Neural cell (in vitro differentiated cells): ENCODE measurements around the gene TYMP. TPM values are rescaled to one million over a fixed set of nuclear protein-coding genes. Genes with fewer than 3 reads are reported as not detected.

ENCODE experiments used
- H2AFZ ChIP-seq: fragments of 200-600, 300-800 bp; sonication (generic), shearing (Covaris generic); 2 replicates; pipeline ENCODE4 v1.6.0; 2014; ENCODE audit warnings: low read depth, mild to moderate bottlenecking, antibody characterized with exemption, low read length, moderate library complexity
- H3F3A ChIP-seq: fragments of 200-600 bp; shearing (Covaris generic); 2 replicates; pipeline ENCODE4 v1.6.1; 2016; ENCODE audit warnings: mild to moderate bottlenecking, moderate library complexity, mixed read lengths, antibody characterized with exemption, low read length; ENCODE audit not compliant: insufficient read depth, poor library complexity, severe bottlenecking
- H3K27ac ChIP-seq: fragments of 200-600, 300-800 bp; sonication (generic), shearing (Covaris generic); 2 replicates; pipeline ENCODE4 v1.5.1; 2014; ENCODE audit warnings: mild to moderate bottlenecking, low read length, moderate library complexity
- H3K27me3 ChIP-seq: fragments of 300-800, 200-600 bp; sonication (generic), shearing (Covaris generic); 2 replicates; pipeline ENCODE4 v1.6.0; 2014; ENCODE audit warnings: mild to moderate bottlenecking, low read depth, low read length, moderate library complexity; ENCODE audit not compliant: insufficient read depth
- H3K36me3 ChIP-seq: fragments of 300-800, 200-600 bp; sonication (generic), shearing (Covaris generic); 2 replicates; pipeline ENCODE4 v1.5.1; 2014; ENCODE audit warnings: mild to moderate bottlenecking, antibody characterized with exemption, low read length, moderate library complexity; ENCODE audit not compliant: insufficient read depth
- H3K4me2 ChIP-seq: fragments of 300-800, 200-600 bp; sonication (generic), shearing (Covaris generic); 2 replicates; pipeline ENCODE4 v1.6.0; 2014; ENCODE audit warnings: mild to moderate bottlenecking, low read length
- H3K4me3 ChIP-seq: fragments of 300-800, 200-600 bp; sonication (generic), shearing (Covaris generic); 2 replicates; pipeline ENCODE4 v1.5.1; 2014; ENCODE audit warnings: mild to moderate bottlenecking, low read length, moderate library complexity
- H3K79me2 ChIP-seq: fragments of 200-600 bp; shearing (Covaris generic); replicated peaks from 2 replicates; pipeline ENCODE4 v1.6.0; 2014; ENCODE audit warnings: mild to moderate bottlenecking, low read length, moderate library complexity; ENCODE audit not compliant: insufficient read depth
- H3K9ac ChIP-seq: fragments of 300-800, 200-600 bp; sonication (generic), shearing (Covaris generic); 2 replicates; pipeline ENCODE4 v1.6.1; 2016; ENCODE audit warnings: mild to moderate bottlenecking, low read length, mixed read lengths
- H3K9me2 ChIP-seq: fragments of 200-600 bp; shearing (Covaris generic); 2 replicates; pipeline ENCODE4 v1.6.1; 2016; ENCODE audit warnings: mild to moderate bottlenecking, low read length, mixed read lengths; ENCODE audit not compliant: insufficient read depth
- H3K9me3 ChIP-seq: fragments of 200-600, 300-800 bp; sonication (generic), shearing (Covaris generic); 2 replicates; pipeline ENCODE4 v1.6.1; 2016; ENCODE audit warnings: mild to moderate bottlenecking, mixed run types, low read length, moderate library complexity, mixed read lengths
- H4K20me1 ChIP-seq: fragments of 200-600 bp; shearing (Covaris generic); 2 replicates; pipeline ENCODE4 v1.6.1; 2016; ENCODE audit warnings: mild to moderate bottlenecking, mixed run types; ENCODE audit not compliant: insufficient read depth
- EP300 ChIP-seq: fragments of 450-650 bp; conservative IDR thresholded peaks from 2 replicates; pipeline ENCODE4 v1.6.1; 2014; ENCODE audit warnings: antibody characterized with exemption, mild to moderate bottlenecking, moderate library complexity; ENCODE audit not compliant: poor library complexity, severe bottlenecking
- EZH2 ChIP-seq: fragments of 200-600, 300-800 bp; shearing (Covaris generic), sonication (generic); IDR thresholded peaks from 2 replicates; pipeline ENCODE4 v1.6.1; 2014; ENCODE audit warnings: antibody characterized with exemption, low read length, borderline replicate concordance, mild to moderate bottlenecking; ENCODE audit not compliant: insufficient read depth, poor library complexity, severe bottlenecking
- MXI1 ChIP-seq: fragments of 450-650 bp; conservative IDR thresholded peaks from 2 replicates; pipeline ENCODE4 v1.6.1; 2014; ENCODE audit warnings: antibody characterized with exemption, mild to moderate bottlenecking; ENCODE audit not compliant: poor library complexity, severe bottlenecking
- POLR2AphosphoS5 ChIP-seq: IDR thresholded peaks from 2 replicates; pipeline ENCODE4 v1.6.1; 2012
- RAD21 ChIP-seq: fragments of 450-650 bp; conservative IDR thresholded peaks from 2 replicates; pipeline ENCODE4 v1.6.1; 2014; ENCODE audit warnings: antibody characterized with exemption, mild to moderate bottlenecking, moderate library complexity
- SMC3 ChIP-seq: fragments of 450-650 bp; conservative IDR thresholded peaks from 2 replicates; pipeline ENCODE4 v1.6.1; 2014; ENCODE audit warnings: antibody characterized with exemption, mild to moderate bottlenecking, moderate library complexity; ENCODE audit not compliant: poor library complexity
- TAF1 ChIP-seq: IDR thresholded peaks from 2 replicates; pipeline ENCODE4 v1.6.1; 2012; ENCODE audit warnings: low read depth
- polyA plus RNA-seq: library from polyadenylated mRNA; depleted of rRNA; stranded (reverse); fragments of >200 nt; gene quantifications from 2 replicates; pipeline ENCODE4 v1.2.3, GENCODE V29; 2014
- TF ChIP-seq, protein P1 (sequence below): IDR thresholded peaks from 2 replicates; pipeline ENCODE4 v1.6.1; 2012; ENCODE audit warnings: borderline replicate concordance
- TF ChIP-seq, protein P2 (sequence below): fragments of 450-650 bp; IDR thresholded peaks from 2 replicates; pipeline ENCODE4 v1.5.1; 2014; ENCODE audit warnings: antibody characterized with exemption, mild to moderate bottlenecking, moderate library complexity; ENCODE audit not compliant: poor library complexity, severe bottlenecking

Gene TYMP
- polyA plus RNA-seq, 1 donor from 2014 or later: 0.87 TPM

DNA sequence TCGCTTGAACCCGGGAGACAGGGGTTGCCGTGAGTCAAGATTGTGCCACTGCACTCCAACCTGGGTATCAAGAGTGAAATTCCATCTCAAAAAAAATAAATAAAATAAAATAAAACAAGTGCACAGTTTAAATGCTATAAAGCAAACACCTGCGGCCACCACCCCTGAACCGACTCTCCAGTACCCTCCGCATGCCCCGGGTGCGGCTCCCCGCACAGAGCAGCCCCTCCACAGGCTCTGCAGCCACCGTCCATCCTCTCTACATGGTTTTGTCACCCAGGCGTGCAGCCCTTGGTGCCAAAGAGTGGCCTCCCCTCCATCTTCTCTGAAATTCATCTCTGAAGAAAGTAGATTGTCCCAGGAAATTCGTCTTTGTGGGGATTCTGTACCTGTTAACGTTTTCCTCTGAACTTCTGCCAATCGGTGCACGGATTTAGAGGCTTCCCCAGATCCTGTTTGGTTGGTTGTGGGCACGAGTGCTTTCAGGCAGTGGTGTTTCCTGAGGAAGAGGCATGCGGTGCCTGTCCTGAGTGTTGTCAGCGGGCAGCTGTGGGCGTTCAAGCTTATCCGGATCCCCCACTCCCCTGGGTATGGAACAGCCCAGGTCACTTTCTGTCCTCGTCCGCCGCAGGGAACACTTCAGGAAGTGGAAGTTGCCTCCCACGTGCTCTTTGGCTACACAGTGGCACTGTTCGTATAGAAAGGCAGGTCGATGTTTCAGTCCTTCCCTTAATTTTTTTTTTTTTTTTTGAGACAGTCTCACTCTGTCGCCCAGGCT lies 39.1 kb downstream of the TYMP start:
- no peaks in the 10 kb centered on the region for H3K9me3 ChIP-seq
- TF ChIP-seq TAF1 (no peak), MXI1 (no peak), POLR2AphosphoS5 (no peak), EP300 (no peak), RAD21 (no peak), SMC3 (no peak), EZH2 (no peak)
- TF ChIP-seq, protein P1, sequence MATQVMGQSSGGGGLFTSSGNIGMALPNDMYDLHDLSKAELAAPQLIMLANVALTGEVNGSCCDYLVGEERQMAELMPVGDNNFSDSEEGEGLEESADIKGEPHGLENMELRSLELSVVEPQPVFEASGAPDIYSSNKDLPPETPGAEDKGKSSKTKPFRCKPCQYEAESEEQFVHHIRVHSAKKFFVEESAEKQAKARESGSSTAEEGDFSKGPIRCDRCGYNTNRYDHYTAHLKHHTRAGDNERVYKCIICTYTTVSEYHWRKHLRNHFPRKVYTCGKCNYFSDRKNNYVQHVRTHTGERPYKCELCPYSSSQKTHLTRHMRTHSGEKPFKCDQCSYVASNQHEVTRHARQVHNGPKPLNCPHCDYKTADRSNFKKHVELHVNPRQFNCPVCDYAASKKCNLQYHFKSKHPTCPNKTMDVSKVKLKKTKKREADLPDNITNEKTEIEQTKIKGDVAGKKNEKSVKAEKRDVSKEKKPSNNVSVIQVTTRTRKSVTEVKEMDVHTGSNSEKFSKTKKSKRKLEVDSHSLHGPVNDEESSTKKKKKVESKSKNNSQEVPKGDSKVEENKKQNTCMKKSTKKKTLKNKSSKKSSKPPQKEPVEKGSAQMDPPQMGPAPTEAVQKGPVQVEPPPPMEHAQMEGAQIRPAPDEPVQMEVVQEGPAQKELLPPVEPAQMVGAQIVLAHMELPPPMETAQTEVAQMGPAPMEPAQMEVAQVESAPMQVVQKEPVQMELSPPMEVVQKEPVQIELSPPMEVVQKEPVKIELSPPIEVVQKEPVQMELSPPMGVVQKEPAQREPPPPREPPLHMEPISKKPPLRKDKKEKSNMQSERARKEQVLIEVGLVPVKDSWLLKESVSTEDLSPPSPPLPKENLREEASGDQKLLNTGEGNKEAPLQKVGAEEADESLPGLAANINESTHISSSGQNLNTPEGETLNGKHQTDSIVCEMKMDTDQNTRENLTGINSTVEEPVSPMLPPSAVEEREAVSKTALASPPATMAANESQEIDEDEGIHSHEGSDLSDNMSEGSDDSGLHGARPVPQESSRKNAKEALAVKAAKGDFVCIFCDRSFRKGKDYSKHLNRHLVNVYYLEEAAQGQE: no peak
- TF ChIP-seq, protein P2, sequence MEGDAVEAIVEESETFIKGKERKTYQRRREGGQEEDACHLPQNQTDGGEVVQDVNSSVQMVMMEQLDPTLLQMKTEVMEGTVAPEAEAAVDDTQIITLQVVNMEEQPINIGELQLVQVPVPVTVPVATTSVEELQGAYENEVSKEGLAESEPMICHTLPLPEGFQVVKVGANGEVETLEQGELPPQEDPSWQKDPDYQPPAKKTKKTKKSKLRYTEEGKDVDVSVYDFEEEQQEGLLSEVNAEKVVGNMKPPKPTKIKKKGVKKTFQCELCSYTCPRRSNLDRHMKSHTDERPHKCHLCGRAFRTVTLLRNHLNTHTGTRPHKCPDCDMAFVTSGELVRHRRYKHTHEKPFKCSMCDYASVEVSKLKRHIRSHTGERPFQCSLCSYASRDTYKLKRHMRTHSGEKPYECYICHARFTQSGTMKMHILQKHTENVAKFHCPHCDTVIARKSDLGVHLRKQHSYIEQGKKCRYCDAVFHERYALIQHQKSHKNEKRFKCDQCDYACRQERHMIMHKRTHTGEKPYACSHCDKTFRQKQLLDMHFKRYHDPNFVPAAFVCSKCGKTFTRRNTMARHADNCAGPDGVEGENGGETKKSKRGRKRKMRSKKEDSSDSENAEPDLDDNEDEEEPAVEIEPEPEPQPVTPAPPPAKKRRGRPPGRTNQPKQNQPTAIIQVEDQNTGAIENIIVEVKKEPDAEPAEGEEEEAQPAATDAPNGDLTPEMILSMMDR: no peak
- no peak overlapping the region for H3K4me2 ChIP-seq
- no peaks in the 10 kb centered on the region for H3K36me3 ChIP-seq
- H3K9ac ChIP-seq: no peak overlapping the region
- H3K27ac ChIP-seq: no peak overlapping the region
- no peak overlapping the region for H3K4me3 ChIP-seq
- H3K27me3 ChIP-seq: no peaks in the 10 kb centered on the region
- H3F3A ChIP-seq: no peaks in the 10 kb centered on the region
- no peaks in the 10 kb centered on the region for H3K79me2 ChIP-seq
- H3K9me2 ChIP-seq: no peaks in the 10 kb centered on the region
- no peaks in the 10 kb centered on the region for H4K20me1 ChIP-seq
- no peak overlapping the region for H2AFZ ChIP-seq

DNA sequence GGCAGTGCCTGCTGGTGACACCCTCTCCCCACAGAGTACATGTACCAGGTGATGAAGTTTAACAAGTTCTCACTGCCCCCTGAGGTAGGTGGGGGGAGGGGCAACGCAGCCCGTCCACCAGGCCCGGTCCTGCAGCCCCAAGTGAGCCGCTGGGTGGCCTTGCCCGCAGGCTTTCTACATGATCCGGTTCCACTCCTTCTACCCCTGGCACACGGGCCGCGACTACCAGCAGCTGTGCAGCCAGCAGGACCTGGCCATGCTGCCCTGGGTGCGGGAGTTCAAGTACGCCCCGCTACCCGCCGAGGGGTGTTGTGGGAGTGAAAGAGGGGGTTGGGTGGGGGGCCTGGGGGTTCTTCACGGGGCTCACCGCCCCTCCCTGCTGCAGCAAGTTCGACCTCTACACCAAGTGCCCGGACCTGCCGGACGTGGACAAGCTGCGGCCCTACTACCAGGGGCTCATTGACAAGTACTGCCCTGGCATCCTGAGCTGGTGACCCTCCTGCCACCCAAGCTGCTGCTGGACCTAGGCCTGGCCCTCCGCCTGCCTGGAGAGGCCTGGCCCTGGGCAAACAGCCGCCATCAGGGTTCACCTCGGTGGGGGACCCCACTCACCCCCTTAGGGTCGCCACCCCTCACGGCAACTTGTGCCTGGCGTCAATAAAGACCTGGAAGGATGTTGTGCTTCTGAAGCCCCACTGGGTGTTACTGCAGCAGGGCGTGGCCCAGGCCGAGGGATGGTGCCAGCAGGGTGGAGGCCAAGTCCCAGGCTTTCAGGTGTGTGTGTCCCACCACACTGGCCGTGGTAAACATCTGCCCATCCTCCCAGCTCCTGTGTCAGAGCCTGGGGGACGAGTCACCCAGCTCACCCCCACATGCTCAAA lies 40.2 kb downstream of the TYMP start:
- H2AFZ ChIP-seq: no peak overlapping the region
- no peak overlapping the region for H3K9ac ChIP-seq

More for the DNA sequence above, 40.2 kb downstream of the TYMP start:
- H3K9me2 ChIP-seq: no peaks in the 10 kb centered on the region
- no peaks in the 10 kb centered on the region for H3K79me2 ChIP-seq
- no peaks in the 10 kb centered on the region for H3F3A ChIP-seq
- TF ChIP-seq, protein P2: no peak
- TF ChIP-seq EZH2 (no peak), MXI1 (no peak), EP300 (no peak), RAD21 (no peak), SMC3 (no peak), POLR2AphosphoS5 (no peak), TAF1 (no peak)
- TF ChIP-seq, protein P1: no peak
- H3K9me3 ChIP-seq: no peaks in the 10 kb centered on the region
- H3K27me3 ChIP-seq: no peaks in the 10 kb centered on the region
- H3K27ac ChIP-seq: no peak overlapping the region
- H3K36me3 ChIP-seq: no peaks in the 10 kb centered on the region
- no peak overlapping the region for H3K4me3 ChIP-seq
- no peak overlapping the region for H3K4me2 ChIP-seq
- no peaks in the 10 kb centered on the region for H4K20me1 ChIP-seq
